MM.1S (cell line): Measurements from ENCODE around the gene CPEB3.

Experiments
- DNase-seq: peaks from one replicate; pipeline ENCODE4 v3.0.0-alpha.2; 2015
- H2AFZ ChIP-seq: fragments of 300-600 bp; sonication (generic); 2 replicates; pipeline ENCODE4 v1.6.0; 2016; ENCODE audit warnings: antibody characterized with exemption, low read length
- H3F3A ChIP-seq: fragments of 300-600 bp; sonication (generic); 2 replicates; pipeline ENCODE4 v1.6.1; 2016; ENCODE audit warnings: mild to moderate bottlenecking, antibody characterized with exemption, low read length, moderate library complexity, mixed read lengths; ENCODE audit not compliant: insufficient read depth
- H3K27ac ChIP-seq: fragments of 300-600 bp; sonication (generic); 2 replicates; pipeline ENCODE4 v1.5.1; 2016; ENCODE audit warnings: mild to moderate bottlenecking, low read length
- H3K27me3 ChIP-seq: fragments of 300-600 bp; sonication (generic); replicated peaks from 2 replicates; pipeline ENCODE4 v1.6.0; 2016; ENCODE audit warnings: low read length; ENCODE audit not compliant: insufficient read depth
- H3K36me3 ChIP-seq: fragments of 300-600 bp; sonication (generic); replicated peaks from 2 replicates; pipeline ENCODE4 v1.6.1; 2016; ENCODE audit warnings: mild to moderate bottlenecking, low read length, mixed read lengths; ENCODE audit not compliant: insufficient read depth
- H3K4me1 ChIP-seq: fragments of 300-600 bp; sonication (generic); 2 replicates; pipeline ENCODE4 v1.6.1; 2016; ENCODE audit warnings: low read length, mixed read lengths
- H3K4me2 ChIP-seq: fragments of 300-600 bp; sonication (generic); 2 replicates; pipeline ENCODE4 v1.6.0; 2016; ENCODE audit warnings: low read depth, low read length
- H3K4me3 ChIP-seq: fragments of 300-600 bp; sonication (generic); 2 replicates; pipeline ENCODE4 v1.5.1; 2016; ENCODE audit warnings: low read length, mixed read lengths
- H3K79me2 ChIP-seq: fragments of 300-600 bp; sonication (generic); 2 replicates; pipeline ENCODE4 v1.6.1; 2016; ENCODE audit warnings: mixed run types, low read length, mixed read lengths
- H3K9ac ChIP-seq: fragments of 300-600 bp; sonication (generic); 2 replicates; pipeline ENCODE4 v1.6.1; 2016; ENCODE audit warnings: low read length, mixed read lengths
- H3K9me2 ChIP-seq: fragments of 300-600 bp; sonication (generic); replicated peaks from 2 replicates; pipeline ENCODE4 v1.6.1; 2016; ENCODE audit warnings: mild to moderate bottlenecking, low read length, mixed read lengths; ENCODE audit not compliant: insufficient read depth
- H3K9me3 ChIP-seq: fragments of 300-600 bp; sonication (generic); replicated peaks from 2 replicates; pipeline ENCODE4 v1.6.1; 2016; ENCODE audit warnings: mild to moderate bottlenecking, low read length, mixed read lengths; ENCODE audit not compliant: insufficient read depth
- H4K20me1 ChIP-seq: fragments of 300-600 bp; sonication (generic); 2 replicates; pipeline ENCODE4 v1.6.1; 2016; ENCODE audit warnings: mild to moderate bottlenecking, low read length, moderate library complexity, mixed read lengths; ENCODE audit not compliant: insufficient read depth
- CTCF ChIP-seq: fragments of 300-600 bp; sonication (generic); IDR thresholded peaks from 2 replicates; pipeline ENCODE4 v1.5.1; 2016; ENCODE audit warnings: antibody characterized with exemption, low read length, mixed read lengths
- EZH2 ChIP-seq: fragments of 300-600 bp; sonication (generic); optimal IDR thresholded peaks from 2 replicates; pipeline ENCODE3; 2017; ENCODE audit warnings: low read depth, mild to moderate bottlenecking, antibody characterized with exemption, low read length, mixed read lengths
- EZH2phosphoT487 ChIP-seq: fragments of 300-600 bp; sonication (generic); IDR thresholded peaks from 2 replicates; pipeline ENCODE4 v1.6.1; 2018; ENCODE audit warnings: antibody characterized with exemption, low read length

Gene CPEB3

GRCh38 chr10:92181575-92181974 is 109.3 kb downstream of the CPEB3 start:
- Histone ChIP-seq H3K27me3 (no peaks in the 10 kb centered on the region), H3K4me3 (no peak overlapping the region), H4K20me1 (no peaks in the 10 kb centered on the region), H3K4me1 (peaks cover 21% of the 10 kb centered on the region), H2AFZ (peak overlapping the region; percentile 32; the same call in 1 of the 2 replicates), H3K27ac (peak overlapping the region; percentile 61), H3K36me3 (no peaks in the 10 kb centered on the region), H3K9me3 (no peaks in the 10 kb centered on the region), H3K9ac (no peak overlapping the region; the same call in 1 of the 2 replicates), H3F3A (peaks cover 13% of the 10 kb centered on the region), H3K79me2 (0 out of 2 replicates have a peak, but pooled peaks cover 11% of the 10 kb centered on the region), H3K4me2 (peak overlapping the region; percentile 55; the same call in 1 of the 2 replicates), H3K9me2 (no peaks in the 10 kb centered on the region)
- DNase-seq = peak; percentile 82
- TF ChIP-seq CTCF (peak; percentile 53), EZH2 (no peak)

DNA sequence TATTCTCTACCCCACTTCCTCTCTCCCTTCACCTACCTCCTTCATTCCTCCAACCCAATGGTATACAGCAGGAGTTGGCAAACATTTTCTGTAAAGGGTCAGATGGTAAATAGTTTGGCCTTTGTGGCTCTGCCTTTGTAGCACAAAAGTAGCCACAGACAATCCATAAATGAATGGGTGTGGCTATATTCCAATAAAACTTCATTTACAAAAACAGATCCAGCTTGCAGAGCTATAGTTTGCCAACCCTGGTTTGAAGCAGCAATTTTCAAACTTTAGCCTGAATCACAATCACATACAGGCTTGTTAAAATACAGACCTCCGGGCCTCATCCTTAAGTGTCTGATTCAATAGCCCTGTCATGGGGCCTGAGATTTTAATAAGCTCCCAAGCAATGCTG is 110.5 kb downstream of the CPEB3 start:
- no peak for DNase-seq
- Histone ChIP-seq H3K27ac (no peak overlapping the region), H4K20me1 (no peaks in the 10 kb centered on the region), H3K4me3 (no peak overlapping the region), H3K27me3 (no peaks in the 10 kb centered on the region), H3K36me3 (no peaks in the 10 kb centered on the region), H3K9me2 (no peaks in the 10 kb centered on the region), H3K79me2 (0 out of 2 replicates have a peak, but pooled peaks cover 6% of the 10 kb centered on the region), H3F3A (peaks cover 13% of the 10 kb centered on the region), H2AFZ (no peak overlapping the region), H3K9ac (no peak overlapping the region), H3K4me1 (peaks cover 20% of the 10 kb centered on the region), H3K4me2 (no peak overlapping the region), H3K9me3 (no peaks in the 10 kb centered on the region)
- no peak for TF ChIP-seq EZH2phosphoT487
- no peak for TF ChIP-seq EZH2
- TF ChIP-seq CTCF = no peak

GRCh38 chr10:92177546-92177945 is 113.3 kb downstream of the CPEB3 start:
- no peaks in the 10 kb centered on the region for H3K27me3 ChIP-seq
- no peak overlapping the region for H3K4me3 ChIP-seq
- no peaks in the 10 kb centered on the region for H3K36me3 ChIP-seq
- H3K9me2 ChIP-seq = no peaks in the 10 kb centered on the region
- H3K27ac ChIP-seq = no peak overlapping the region
- 0 out of 2 replicates have a peak, but pooled peaks cover 5% of the 10 kb centered on the region for H3K79me2 ChIP-seq
- no peak overlapping the region for H3K9ac ChIP-seq
- no peak overlapping the region for H2AFZ ChIP-seq
- TF ChIP-seq EZH2phosphoT487 (no peak), EZH2 (no peak), CTCF (no peak)
- H3K9me3 ChIP-seq = no peaks in the 10 kb centered on the region
- no peak overlapping the region for H3K4me2 ChIP-seq
- no peaks in the 10 kb centered on the region for H4K20me1 ChIP-seq
- no peak for DNase-seq
- peaks cover 20% of the 10 kb centered on the region for H3K4me1 ChIP-seq
- H3F3A ChIP-seq = peaks cover 13% of the 10 kb centered on the region
